SK-N-SH treated with all-trans-retinoic acid at 6 μM for 48 hours (cell line): ENCODE measurements around the gene ZBTB43.

ENCODE experiments used
- ARNTL ChIP-seq: fragments of 450-650 bp; formaldehyde crosslinking; IDR thresholded peaks from 2 replicates; pipeline ENCODE4 v1.5.0; 2020; ENCODE audit warnings: low read depth, mild to moderate bottlenecking, moderate library complexity, borderline replicate concordance
- GLIS3 ChIP-seq: fragments of 250-450 bp; sonication (Bioruptor Pico); IDR thresholded peaks from 2 replicates; pipeline ENCODE4 v1.5.0; 2020; ENCODE audit warnings: mild to moderate bottlenecking, moderate library complexity
- ISL1 ChIP-seq: fragments of 250-450 bp; sonication (Bioruptor Pico); IDR thresholded peaks from 2 replicates; pipeline ENCODE4 v2.1.2; 2022; ENCODE audit warnings: mild to moderate bottlenecking, moderate library complexity
- RARB ChIP-seq: fragments of 250-450 bp; sonication (Bioruptor Pico); IDR thresholded peaks from 2 replicates; pipeline ENCODE4 v1.8.0; 2021; ENCODE audit warnings: mild to moderate bottlenecking, moderate library complexity
- SNAI2 ChIP-seq: fragments of 250-450 bp; sonication (Bioruptor Pico); IDR thresholded peaks from 2 replicates; pipeline ENCODE4 v1.5.0; 2020; ENCODE audit warnings: mild to moderate bottlenecking, moderate library complexity
- ZC3H10 ChIP-seq: fragments of 250-450 bp; sonication (Bioruptor Pico); IDR thresholded peaks from 2 replicates; pipeline ENCODE4 v1.5.1; 2021; ENCODE audit warnings: mild to moderate bottlenecking, moderate library complexity
- ZFP3 ChIP-seq: fragments of 250-450 bp; sonication (Bioruptor Pico); IDR thresholded peaks from 2 replicates; pipeline ENCODE4 v1.5.0; 2020; ENCODE audit warnings: mild to moderate bottlenecking, moderate library complexity
- ZNF8 ChIP-seq: fragments of 450-650 bp; formaldehyde crosslinking; IDR thresholded peaks from 2 replicates; pipeline ENCODE4 v1.5.0; 2020; ENCODE audit warnings: mild to moderate bottlenecking, moderate library complexity
- TF ChIP-seq, protein P1 (sequence below): fragments of 250-450 bp; sonication (Bioruptor Pico); IDR thresholded peaks from 2 replicates; pipeline ENCODE4 v1.5.1; 2021; ENCODE audit warnings: mild to moderate bottlenecking, moderate library complexity
- TF ChIP-seq, protein P2 (sequence below): fragments of 250-450 bp; sonication (Bioruptor Pico); IDR thresholded peaks from 2 replicates; pipeline ENCODE4 v1.8.0; 2020; ENCODE audit warnings: mild to moderate bottlenecking, moderate library complexity, borderline replicate concordance
- TF ChIP-seq, protein P3 (sequence below): fragments of 250-450 bp; sonication (Bioruptor Pico); IDR thresholded peaks from 2 replicates; pipeline ENCODE4 v1.8.0; 2021; ENCODE audit warnings: low read depth, mild to moderate bottlenecking, moderate library complexity, borderline replicate concordance

DNA sequence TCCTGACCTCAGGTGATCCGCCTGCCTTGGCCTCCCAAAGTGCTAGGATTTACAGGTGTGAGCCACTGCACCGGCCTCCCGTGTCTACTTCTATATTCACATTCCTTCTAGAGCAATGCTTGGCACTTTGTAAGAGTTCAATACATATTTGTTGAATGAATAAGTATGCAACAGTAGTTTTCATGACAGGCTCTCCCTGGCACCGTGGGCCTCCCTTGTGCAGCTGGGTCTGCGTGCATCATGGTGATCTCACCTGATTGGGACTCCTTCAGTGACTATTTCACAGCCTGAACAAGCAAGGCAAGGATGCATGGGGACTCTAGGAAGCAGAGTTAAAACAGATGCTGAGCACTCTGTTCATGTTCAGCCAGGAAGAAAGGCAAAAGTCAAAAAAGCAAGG, 48.8 kb downstream of the ZBTB43 start:
- TF ChIP-seq, protein P1, sequence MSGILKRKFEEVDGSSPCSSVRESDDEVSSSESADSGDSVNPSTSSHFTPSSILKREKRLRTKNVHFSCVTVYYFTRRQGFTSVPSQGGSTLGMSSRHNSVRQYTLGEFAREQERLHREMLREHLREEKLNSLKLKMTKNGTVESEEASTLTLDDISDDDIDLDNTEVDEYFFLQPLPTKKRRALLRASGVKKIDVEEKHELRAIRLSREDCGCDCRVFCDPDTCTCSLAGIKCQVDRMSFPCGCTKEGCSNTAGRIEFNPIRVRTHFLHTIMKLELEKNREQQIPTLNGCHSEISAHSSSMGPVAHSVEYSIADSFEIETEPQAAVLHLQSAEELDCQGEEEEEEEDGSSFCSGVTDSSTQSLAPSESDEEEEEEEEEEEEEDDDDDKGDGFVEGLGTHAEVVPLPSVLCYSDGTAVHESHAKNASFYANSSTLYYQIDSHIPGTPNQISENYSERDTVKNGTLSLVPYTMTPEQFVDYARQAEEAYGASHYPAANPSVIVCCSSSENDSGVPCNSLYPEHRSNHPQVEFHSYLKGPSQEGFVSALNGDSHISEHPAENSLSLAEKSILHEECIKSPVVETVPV (CRISPR knock-in tag), result no peak
- TF ChIP-seq GLIS3 (no peak), ARNTL (no peak), ZNF8 (CRISPR knock-in tag) (no peak), ZFP3 (CRISPR knock-in tag) (no peak), ZC3H10 (no peak), SNAI2 (CRISPR knock-in tag) (no peak), ISL1 (CRISPR knock-in tag) (no peak), RARB (CRISPR knock-in tag) (no peak)
- TF ChIP-seq, protein P2, sequence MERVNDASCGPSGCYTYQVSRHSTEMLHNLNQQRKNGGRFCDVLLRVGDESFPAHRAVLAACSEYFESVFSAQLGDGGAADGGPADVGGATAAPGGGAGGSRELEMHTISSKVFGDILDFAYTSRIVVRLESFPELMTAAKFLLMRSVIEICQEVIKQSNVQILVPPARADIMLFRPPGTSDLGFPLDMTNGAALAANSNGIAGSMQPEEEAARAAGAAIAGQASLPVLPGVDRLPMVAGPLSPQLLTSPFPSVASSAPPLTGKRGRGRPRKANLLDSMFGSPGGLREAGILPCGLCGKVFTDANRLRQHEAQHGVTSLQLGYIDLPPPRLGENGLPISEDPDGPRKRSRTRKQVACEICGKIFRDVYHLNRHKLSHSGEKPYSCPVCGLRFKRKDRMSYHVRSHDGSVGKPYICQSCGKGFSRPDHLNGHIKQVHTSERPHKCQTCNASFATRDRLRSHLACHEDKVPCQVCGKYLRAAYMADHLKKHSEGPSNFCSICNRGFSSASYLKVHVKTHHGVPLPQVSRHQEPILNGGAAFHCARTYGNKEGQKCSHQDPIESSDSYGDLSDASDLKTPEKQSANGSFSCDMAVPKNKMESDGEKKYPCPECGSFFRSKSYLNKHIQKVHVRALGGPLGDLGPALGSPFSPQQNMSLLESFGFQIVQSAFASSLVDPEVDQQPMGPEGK (CRISPR knock-in tag), result no peak
- TF ChIP-seq, protein P3, sequence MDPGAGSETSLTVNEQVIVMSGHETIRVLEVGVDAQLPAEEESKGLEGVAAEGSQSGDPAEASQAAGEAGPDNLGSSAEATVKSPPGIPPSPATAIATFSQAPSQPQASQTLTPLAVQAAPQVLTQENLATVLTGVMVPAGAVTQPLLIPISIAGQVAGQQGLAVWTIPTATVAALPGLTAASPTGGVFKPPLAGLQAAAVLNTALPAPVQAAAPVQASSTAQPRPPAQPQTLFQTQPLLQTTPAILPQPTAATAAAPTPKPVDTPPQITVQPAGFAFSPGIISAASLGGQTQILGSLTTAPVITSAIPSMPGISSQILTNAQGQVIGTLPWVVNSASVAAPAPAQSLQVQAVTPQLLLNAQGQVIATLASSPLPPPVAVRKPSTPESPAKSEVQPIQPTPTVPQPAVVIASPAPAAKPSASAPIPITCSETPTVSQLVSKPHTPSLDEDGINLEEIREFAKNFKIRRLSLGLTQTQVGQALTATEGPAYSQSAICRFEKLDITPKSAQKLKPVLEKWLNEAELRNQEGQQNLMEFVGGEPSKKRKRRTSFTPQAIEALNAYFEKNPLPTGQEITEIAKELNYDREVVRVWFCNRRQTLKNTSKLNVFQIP (CRISPR knock-in tag), result no peak
